Kidney (tissue), 14 donors: Measurements from ENCODE around the gene NID1. TPM values are rescaled to one million over a fixed set of nuclear protein-coding genes. Genes with fewer than 3 reads are reported as not detected.

ENCODE experiments used
- DNase-seq, 5 donors: peaks; one replicate each; pipeline ENCODE4 v3.0.0-alpha.2; 2013 to 2020
- FAIRE-seq: peaks from 2 replicates; lab custom pipeline; 2012; peaks lifted over from hg19 to GRCh38; lab: Jason Lieb, UNC
- H3K27ac ChIP-seq, 2 donors: one replicate each; pipeline ENCODE4 v1.7.0; 2013; ENCODE audit warnings: low read depth in 2 of 2, low read length in 2 of 2, inconsistent platforms in 1 of 2
- H3K27me3 ChIP-seq: one replicate; pipeline ENCODE4 v1.7.1; 2013; ENCODE audit warnings: low read length, inconsistent platforms; ENCODE audit not compliant: control insufficient read depth, insufficient read depth
- H3K36me3 ChIP-seq, 3 donors: one replicate each; pipeline versions ENCODE4 v1.7.0 to v1.7.1; 2013; ENCODE audit warnings: low read length in 3 of 3, control low read depth in 1 of 3, inconsistent platforms in 1 of 3; ENCODE audit not compliant: insufficient read depth in 3 of 3, control insufficient read depth in 2 of 3
- H3K4me1 ChIP-seq, 3 donors: one replicate each; pipeline versions ENCODE4 v1.7.0 to v1.7.1; 2013; ENCODE audit warnings: low read length in 3 of 3, inconsistent platforms in 1 of 3, low read depth in 1 of 3; ENCODE audit not compliant: control insufficient read depth in 2 of 3, insufficient read depth in 2 of 3
- H3K4me3 ChIP-seq, 3 donors: one replicate each; pipeline versions ENCODE4 v1.7.0 to v1.8.1; 2013; ENCODE audit warnings: low read length in 3 of 3, control low read depth in 1 of 3, inconsistent platforms in 1 of 3
- H3K9ac ChIP-seq, 3 donors: one replicate each; pipeline versions ENCODE4 v1.7.0 to v1.7.1; 2013; ENCODE audit warnings: low read length in 3 of 3, control low read depth in 1 of 3, inconsistent platforms in 1 of 3
- H3K9me3 ChIP-seq, 3 donors: one replicate each; pipeline versions ENCODE4 v1.7.0 to v1.7.1; 2013; ENCODE audit warnings: low read length in 3 of 3, control low read depth in 1 of 3, inconsistent platforms in 1 of 3; ENCODE audit not compliant: control insufficient read depth in 2 of 3, insufficient read depth in 1 of 3
- intact Hi-C: fragments of 100-400 bp; cut with DNase I; formaldehyde crosslinking; loops from one replicate; pipeline ENCODE4 v1.11.1; 2022
- polyA plus RNA-seq: library from polyadenylated mRNA; stranded (reverse); fragments of 350-450 nt; fragmentation: Illumina TruSeq; extraction: RNeasy Lipid Tissue Mini Kit (QIAGEN cat#74804); gene quantifications from one replicate; pipeline ENCODE4 v1.2.3, GENCODE V29; 2014; ENCODE audit warnings: low read depth, low replicate concordance; ENCODE audit not compliant: insufficient read depth
- total RNA-seq: library from RNA; stranded (reverse); fragmentation: NEBNext Ultra II Directional; extraction: Animal tissue kit (Norgen Biotek cat#: 25700); gene quantifications from one replicate; pipeline ENCODE4 v1.2.1, GENCODE V29; 2021
- TF ChIP-seq, protein P1 (sequence below): IDR thresholded peaks from 3 replicates; pipeline ENCODE4 v1.5.1; 2012; ENCODE audit warnings: mild to moderate bottlenecking, moderate library complexity, borderline replicate concordance; ENCODE audit not compliant: insufficient read depth; ENCODE audit errors: extremely low read depth
- donor health status: control.
- donor health status: control.
- donor health status: control.
- donor health status: control.
- donor health status: control.
- donor health status: DM: yes; HTN: yes; CAD: no.
- donor health status: Normal renal cell carcinoma (clear cell type).

The NID1 gene
- total and polyA plus RNA-seq, 2 donors from 2014 or later: 7.4 to 70.1 TPM

DNA sequence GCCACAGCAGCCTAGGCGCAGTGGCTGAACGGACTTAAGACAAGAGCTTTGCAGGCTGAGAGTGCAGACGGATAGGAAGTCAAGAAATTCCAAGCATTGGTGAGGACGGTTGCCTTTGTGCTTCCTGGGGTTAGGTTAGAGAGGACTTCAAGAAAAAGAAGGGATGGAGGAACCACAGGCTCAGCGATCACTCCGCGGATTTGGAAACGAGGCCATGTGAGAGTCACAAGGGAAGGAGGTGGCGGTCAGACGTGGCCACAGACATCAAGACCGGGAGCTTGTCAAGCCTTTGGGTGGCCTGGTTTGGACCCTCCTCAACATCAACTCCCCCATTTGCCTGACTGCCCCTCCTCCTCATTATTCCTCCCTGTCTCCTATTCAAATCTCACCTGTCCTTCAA, 62.3 kb downstream of the NID1 start:
- Histone ChIP-seq H3K4me1 (no peaks in the 10 kb centered on the region), H3K27me3 (no peaks in the 10 kb centered on the region), H3K9me3 (no peaks in the 10 kb centered on the region), H3K4me3 (no peak overlapping the region), H3K36me3 (peaks cover 0 to 9% (median 4%) of the 10 kb centered on the region in 3 donors), H3K9ac (no peak overlapping the region), H3K27ac (no peak overlapping the region)
- DNase-seq (no peak), FAIRE-seq (no peak)
- TF ChIP-seq, protein P1, sequence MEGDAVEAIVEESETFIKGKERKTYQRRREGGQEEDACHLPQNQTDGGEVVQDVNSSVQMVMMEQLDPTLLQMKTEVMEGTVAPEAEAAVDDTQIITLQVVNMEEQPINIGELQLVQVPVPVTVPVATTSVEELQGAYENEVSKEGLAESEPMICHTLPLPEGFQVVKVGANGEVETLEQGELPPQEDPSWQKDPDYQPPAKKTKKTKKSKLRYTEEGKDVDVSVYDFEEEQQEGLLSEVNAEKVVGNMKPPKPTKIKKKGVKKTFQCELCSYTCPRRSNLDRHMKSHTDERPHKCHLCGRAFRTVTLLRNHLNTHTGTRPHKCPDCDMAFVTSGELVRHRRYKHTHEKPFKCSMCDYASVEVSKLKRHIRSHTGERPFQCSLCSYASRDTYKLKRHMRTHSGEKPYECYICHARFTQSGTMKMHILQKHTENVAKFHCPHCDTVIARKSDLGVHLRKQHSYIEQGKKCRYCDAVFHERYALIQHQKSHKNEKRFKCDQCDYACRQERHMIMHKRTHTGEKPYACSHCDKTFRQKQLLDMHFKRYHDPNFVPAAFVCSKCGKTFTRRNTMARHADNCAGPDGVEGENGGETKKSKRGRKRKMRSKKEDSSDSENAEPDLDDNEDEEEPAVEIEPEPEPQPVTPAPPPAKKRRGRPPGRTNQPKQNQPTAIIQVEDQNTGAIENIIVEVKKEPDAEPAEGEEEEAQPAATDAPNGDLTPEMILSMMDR: no peak
- intact Hi-C loops: no loop called here

DNA sequence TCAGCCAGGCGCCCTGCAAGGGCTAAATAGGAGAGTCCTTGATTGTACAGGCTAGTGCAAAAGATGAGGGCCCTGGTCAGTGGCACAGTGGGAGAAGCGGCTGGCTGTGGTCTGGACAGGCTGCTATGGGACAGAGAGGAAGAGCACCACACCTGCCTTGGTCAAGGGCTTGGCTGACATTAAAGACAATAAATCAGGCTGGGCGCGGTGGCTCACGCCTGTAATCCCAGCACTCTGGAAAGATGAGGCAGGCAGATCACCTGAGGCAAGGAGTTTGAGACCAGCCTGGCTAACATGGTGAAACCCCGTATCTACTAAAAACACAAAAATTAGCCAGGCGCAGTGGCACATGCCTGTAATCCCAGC, 62.9 kb downstream of the NID1 start:
- FAIRE-seq: no peak
- peaks cover 0 to 9% (median 4%) of the 10 kb centered on the region in 3 donors for H3K36me3 ChIP-seq
- intact Hi-C loops: no loop called here

DNA sequence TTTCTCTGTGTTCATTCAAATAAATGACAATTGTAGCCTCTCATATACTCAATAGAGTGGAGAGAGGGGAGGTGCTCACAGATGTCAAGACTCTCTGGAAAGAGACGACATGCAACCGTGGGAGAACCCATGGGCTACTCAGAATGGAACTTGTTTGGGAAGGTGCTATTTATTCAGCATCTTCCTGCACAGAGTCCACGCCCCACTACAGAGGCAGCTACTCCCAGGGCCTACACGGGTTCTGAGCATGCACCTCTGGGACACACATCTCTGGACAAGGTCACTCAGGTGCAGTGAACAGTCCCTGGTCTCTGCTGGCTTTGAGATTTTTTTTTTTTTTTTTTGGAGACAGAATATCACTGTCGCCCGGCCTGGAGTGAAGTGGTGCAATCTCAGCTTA, 64.1 kb downstream of the NID1 start:
- Histone ChIP-seq H3K36me3 (peaks cover 0 to 9% (median 4%) of the 10 kb centered on the region in 3 donors), H3K27me3 (no peaks in the 10 kb centered on the region), H3K9ac (no peak overlapping the region), H3K4me1 (no peaks in the 10 kb centered on the region), H3K4me3 (no peak overlapping the region), H3K9me3 (no peaks in the 10 kb centered on the region), H3K27ac (no peak overlapping the region)
- FAIRE-seq: no peak
- intact Hi-C loops: no loop called here
- TF ChIP-seq, protein P1: no peak
- DNase-seq: peak in 1 of 5 donors; percentile 7

More for the DNA sequence above, 62.9 kb downstream of the NID1 start:
- Histone ChIP-seq H3K4me1 (no peaks in the 10 kb centered on the region), H3K9ac (no peak overlapping the region), H3K9me3 (no peaks in the 10 kb centered on the region), H3K27me3 (no peaks in the 10 kb centered on the region), H3K27ac (no peak overlapping the region), H3K4me3 (no peak overlapping the region)
- DNase-seq: no peak
- TF ChIP-seq, protein P1: no peak

DNA sequence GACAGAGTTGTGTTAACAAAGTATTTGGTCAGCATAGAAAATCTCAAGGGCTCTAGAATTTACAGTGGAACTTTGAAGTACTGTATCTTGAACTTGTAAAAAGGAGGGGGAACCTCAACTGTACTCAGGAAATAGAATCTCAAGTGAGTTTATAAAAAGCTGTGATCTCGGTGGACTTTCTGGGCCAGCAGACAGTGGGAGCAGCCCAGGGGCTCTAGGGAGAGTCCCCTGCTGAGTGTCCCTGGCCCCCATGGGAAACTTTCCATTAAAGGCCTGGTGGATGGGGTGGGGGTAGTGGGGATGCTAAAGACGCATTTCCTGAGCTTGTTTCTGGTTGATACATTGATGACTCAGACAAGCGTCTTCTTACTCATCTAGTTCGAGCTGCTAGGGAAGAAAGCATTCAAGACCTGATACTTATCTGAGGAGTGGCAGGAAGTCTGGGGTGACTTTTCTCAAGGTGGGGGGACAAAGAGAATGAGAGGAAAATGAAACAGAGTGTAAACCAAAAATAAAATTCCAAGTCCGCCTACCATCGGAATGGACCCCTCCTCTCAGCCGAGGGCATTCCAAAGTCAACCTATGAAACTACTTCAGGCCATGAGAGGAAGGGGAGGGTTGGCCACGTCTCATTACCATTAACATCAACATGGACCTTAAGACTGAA, 65.5 kb downstream of the NID1 start:
- peak in 1 of 5 donors; percentile 3 for DNase-seq
- TF ChIP-seq, protein P1: no peak
- no peak overlapping the region for H3K4me3 ChIP-seq
- no peak for FAIRE-seq
- H3K27me3 ChIP-seq: no peaks in the 10 kb centered on the region
- no peaks in the 10 kb centered on the region for H3K4me1 ChIP-seq
- peaks cover 0 to 9% (median 4%) of the 10 kb centered on the region in 3 donors for H3K36me3 ChIP-seq
- no peak overlapping the region for H3K9ac ChIP-seq
- peak overlapping the region in 1 of 2 donors; percentile 11 for H3K27ac ChIP-seq
- intact Hi-C loops: no loop called here
- no peaks in the 10 kb centered on the region for H3K9me3 ChIP-seq
